T-helper 2 cell treated with Interferon-gamma antibody and Interleukin-4, amounts not matched to agents 5 μg/mL and 100 μg/mL, for 36 hours (primary cell): ENCODE measurements around the gene SLC35F3.

Source experiments
- DNase-seq: peaks from one replicate; pipeline ENCODE4 v3.0.0; 2021; ENCODE audit warnings: low spot score
- H3K27ac Mint-ChIP-seq: one replicate; pipeline ENCODE4 v1.8.0; 2021; ENCODE audit warnings: mild to moderate bottlenecking, mixed read lengths
- H3K27me3 Mint-ChIP-seq: one replicate; pipeline ENCODE4 v1.8.0; 2021; ENCODE audit warnings: low read depth, mixed read lengths
- H3K36me3 Mint-ChIP-seq: one replicate; pipeline ENCODE4 v1.8.0; 2021; ENCODE audit warnings: low read depth, mixed read lengths
- H3K4me1 Mint-ChIP-seq: one replicate; pipeline ENCODE4 v1.8.0; 2021; ENCODE audit warnings: low read depth, mixed read lengths
- H3K4me3 Mint-ChIP-seq: one replicate; pipeline ENCODE4 v1.8.0; 2022; ENCODE audit warnings: mild to moderate bottlenecking, moderate library complexity, mixed read lengths
- H3K9me3 Mint-ChIP-seq: one replicate; pipeline ENCODE4 v1.8.0; 2021; ENCODE audit warnings: mixed read lengths

SLC35F3 gene

GRCh38 chr1:234357831-234358230 is 453.4 kb downstream of the SLC35F3 start:
- H3K4me1 Mint-ChIP-seq = peaks cover 26% of the 10 kb centered on the region

GRCh38 chr1:234361102-234361603 is 456.7 kb downstream of the SLC35F3 start:
- DNase-seq = no peak
- Mint-ChIP-seq H3K27me3 (no peaks in the 10 kb centered on the region), H3K9me3 (no peaks in the 10 kb centered on the region), H3K27ac (no peak overlapping the region), H3K36me3 (peaks cover 15% of the 10 kb centered on the region), H3K4me1 (peaks cover 23% of the 10 kb centered on the region), H3K4me3 (no peak overlapping the region)

More at GRCh38 chr1:234357831-234358230, 453.4 kb downstream of the SLC35F3 start:
- DNase-seq = no peak
- H3K36me3 Mint-ChIP-seq = peaks cover 15% of the 10 kb centered on the region
- peak overlapping the region; percentile 91 for H3K4me3 Mint-ChIP-seq
- peaks cover 8% of the 10 kb centered on the region for H3K27me3 Mint-ChIP-seq
- H3K27ac Mint-ChIP-seq = peak overlapping the region; percentile 80
- H3K9me3 Mint-ChIP-seq = no peaks in the 10 kb centered on the region

- H3K9me3 Mint-ChIP-seq = no peaks in the 10 kb centered on the region
- peaks cover 15% of the 10 kb centered on the region for H3K36me3 Mint-ChIP-seq
- no peak overlapping the region for H3K4me3 Mint-ChIP-seq
Measured at GRCh38 chr1:234362558-234362957, 458.1 kb downstream of the SLC35F3 start.

GRCh38 chr1:234368320-234369032 is 464.0 kb downstream of the SLC35F3 start:
- H3K4me1 Mint-ChIP-seq = peaks cover 24% of the 10 kb centered on the region
- H3K9me3 Mint-ChIP-seq = no peaks in the 10 kb centered on the region
- H3K4me3 Mint-ChIP-seq = peak overlapping the region; percentile 0
- DNase-seq = peak; percentile 20
- H3K27ac Mint-ChIP-seq = no peak overlapping the region
- H3K27me3 Mint-ChIP-seq = no peaks in the 10 kb centered on the region
- H3K36me3 Mint-ChIP-seq = peaks cover 2% of the 10 kb centered on the region

More at GRCh38 chr1:234362558-234362957, 458.1 kb downstream of the SLC35F3 start:
- no peak for DNase-seq
- peaks cover 17% of the 10 kb centered on the region for H3K4me1 Mint-ChIP-seq
- no peak overlapping the region for H3K27ac Mint-ChIP-seq
- H3K27me3 Mint-ChIP-seq = no peaks in the 10 kb centered on the region

GRCh38 chr1:234369033-234369430 is 464.6 kb downstream of the SLC35F3 start:
- H3K36me3 Mint-ChIP-seq = peaks cover 2% of the 10 kb centered on the region
- peaks cover 24% of the 10 kb centered on the region for H3K4me1 Mint-ChIP-seq
- H3K27ac Mint-ChIP-seq = no peak overlapping the region
- H3K27me3 Mint-ChIP-seq = no peaks in the 10 kb centered on the region
- no peak overlapping the region for H3K4me3 Mint-ChIP-seq
- H3K9me3 Mint-ChIP-seq = no peaks in the 10 kb centered on the region
- no peak for DNase-seq

- H3K36me3 Mint-ChIP-seq = peaks cover 9% of the 10 kb centered on the region
- H3K9me3 Mint-ChIP-seq = no peaks in the 10 kb centered on the region
- no peaks in the 10 kb centered on the region for H3K27me3 Mint-ChIP-seq
- H3K4me1 Mint-ChIP-seq = peaks cover 32% of the 10 kb centered on the region
- H3K27ac Mint-ChIP-seq = no peak overlapping the region
- H3K4me3 Mint-ChIP-seq = no peak overlapping the region
- DNase-seq = no peak
Measured at GRCh38 chr1:234369784-234370183, 465.3 kb downstream of the SLC35F3 start.

GRCh38 chr1:234371414-234371813 is 466.9 kb downstream of the SLC35F3 start:
- peak; percentile 2 for DNase-seq
- H3K36me3 Mint-ChIP-seq = peaks cover 18% of the 10 kb centered on the region
- H3K27me3 Mint-ChIP-seq = no peaks in the 10 kb centered on the region
- H3K27ac Mint-ChIP-seq = no peak overlapping the region
- peaks cover 40% of the 10 kb centered on the region for H3K4me1 Mint-ChIP-seq
- H3K4me3 Mint-ChIP-seq = no peak overlapping the region
- no peaks in the 10 kb centered on the region for H3K9me3 Mint-ChIP-seq

GRCh38 chr1:234372011-234372757 is 467.7 kb downstream of the SLC35F3 start:
- H3K36me3 Mint-ChIP-seq = peaks cover 22% of the 10 kb centered on the region
- H3K9me3 Mint-ChIP-seq = no peaks in the 10 kb centered on the region
- DNase-seq = peak; percentile 0
- peak overlapping the region; percentile 95 for H3K4me3 Mint-ChIP-seq
- peaks cover 41% of the 10 kb centered on the region for H3K4me1 Mint-ChIP-seq
- H3K27ac Mint-ChIP-seq = peak overlapping the region; percentile 98
- no peaks in the 10 kb centered on the region for H3K27me3 Mint-ChIP-seq

- Mint-ChIP-seq H3K27ac (peak within 1 kb of the TSS; percentile 98), H3K9me3 (peaks cover 3% of the 10 kb centered on the region), H3K4me1 (peaks cover 42% of the 10 kb centered on the region), H3K36me3 (peaks cover 32% of the 10 kb centered on the region), H3K4me3 (peak within 1 kb of the TSS; percentile 95), H3K27me3 (no peaks in the 10 kb centered on the region)
- DNase-seq = peak; percentile 89
Measured at GRCh38 chr1:234373064-234373958, 468.8 kb downstream of the SLC35F3 start, which contains the start of gene COA6. Gene COA6 (plus strand): TSS chr1:234373456. CDS start chr1:234373467, 11 bp downstream.

- no peak for DNase-seq
- Mint-ChIP-seq H3K4me3 (peak overlapping the region; percentile 95), H3K4me1 (peaks cover 39% of the 10 kb centered on the region), H3K27ac (peak overlapping the region; percentile 98), H3K9me3 (peaks cover 4% of the 10 kb centered on the region), H3K36me3 (peaks cover 37% of the 10 kb centered on the region), H3K27me3 (no peaks in the 10 kb centered on the region)
Measured at GRCh38 chr1:234373959-234374254, 469.4 kb downstream of the SLC35F3 start.
